ENCODE results near the gene IFNG. TPM values are rescaled to one million over a fixed set of nuclear protein-coding genes. Genes with fewer than 3 reads are reported as not detected.

The IFNG gene
- total and polyA plus RNA-seq, 2 donors (not counting 1 experiment from before 2014, with no cell fraction given), result not detected

DNA sequence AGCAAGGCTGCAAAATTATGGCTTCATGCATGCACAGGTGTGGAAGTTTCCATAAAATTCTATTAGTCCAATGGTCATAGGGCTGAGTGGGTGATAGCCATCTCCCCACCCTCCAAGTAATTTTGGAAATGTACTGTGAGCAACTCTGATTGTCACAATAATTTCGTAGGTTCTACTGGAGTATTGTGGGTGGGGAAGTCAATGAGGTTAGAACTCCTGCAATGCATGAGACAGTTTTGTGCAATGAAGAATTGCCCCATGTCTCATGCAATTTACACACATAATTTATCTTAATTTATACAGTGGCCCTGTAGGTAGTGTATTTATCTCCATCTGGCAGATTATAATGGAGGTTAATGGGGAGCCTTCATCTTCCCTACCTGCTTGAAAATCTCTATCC lies 20.5 kb downstream of the IFNG start:
- Histone ChIP-seq H3K9me3 (ENCODE audit: control insufficient read depth, insufficient read depth, low read depth, low read length) (no peaks in the 10 kb centered on the region), H4K20me1 (ENCODE audit: control insufficient read depth, extremely low read depth, insufficient read depth, low read length) (no peaks in the 10 kb centered on the region), H3K36me3 (ENCODE audit: control insufficient read depth, insufficient read depth, low read length) (no peaks in the 10 kb centered on the region), H2AFZ (ENCODE audit: low read length) (no peak overlapping the region), H3K4me1 (ENCODE audit: control insufficient read depth, extremely low read depth, insufficient read depth, low read length) (no peaks in the 10 kb centered on the region), H3K27ac (ENCODE audit: insufficient read depth, low read length) (no peak overlapping the region), H3K79me2 (ENCODE audit: control insufficient read depth, insufficient read depth, low read length) (no peaks in the 10 kb centered on the region), H3K4me2 (ENCODE audit: extremely low read depth, insufficient read depth, low read length) (no peak overlapping the region), H3K27me3 (ENCODE audit: control insufficient read depth, insufficient read depth, low read length) (no peaks in the 10 kb centered on the region), H3K9ac (ENCODE audit: insufficient read depth, low read length) (no peak overlapping the region), H3K4me3 (replicated peaks in 1 of 4; ENCODE audit: control extremely low read depth in 1 of 4, insufficient read depth in 1 of 4, low read depth in 3 of 4, low read length in 4 of 4) (no peak overlapping the region)
- no peak for DNase-seq (ENCODE audit: low read depth in 2 of 2)
- TF ChIP-seq, protein P1, sequence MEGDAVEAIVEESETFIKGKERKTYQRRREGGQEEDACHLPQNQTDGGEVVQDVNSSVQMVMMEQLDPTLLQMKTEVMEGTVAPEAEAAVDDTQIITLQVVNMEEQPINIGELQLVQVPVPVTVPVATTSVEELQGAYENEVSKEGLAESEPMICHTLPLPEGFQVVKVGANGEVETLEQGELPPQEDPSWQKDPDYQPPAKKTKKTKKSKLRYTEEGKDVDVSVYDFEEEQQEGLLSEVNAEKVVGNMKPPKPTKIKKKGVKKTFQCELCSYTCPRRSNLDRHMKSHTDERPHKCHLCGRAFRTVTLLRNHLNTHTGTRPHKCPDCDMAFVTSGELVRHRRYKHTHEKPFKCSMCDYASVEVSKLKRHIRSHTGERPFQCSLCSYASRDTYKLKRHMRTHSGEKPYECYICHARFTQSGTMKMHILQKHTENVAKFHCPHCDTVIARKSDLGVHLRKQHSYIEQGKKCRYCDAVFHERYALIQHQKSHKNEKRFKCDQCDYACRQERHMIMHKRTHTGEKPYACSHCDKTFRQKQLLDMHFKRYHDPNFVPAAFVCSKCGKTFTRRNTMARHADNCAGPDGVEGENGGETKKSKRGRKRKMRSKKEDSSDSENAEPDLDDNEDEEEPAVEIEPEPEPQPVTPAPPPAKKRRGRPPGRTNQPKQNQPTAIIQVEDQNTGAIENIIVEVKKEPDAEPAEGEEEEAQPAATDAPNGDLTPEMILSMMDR (conservative IDR thresholded peaks at IDR 0.05 in 1 of 2, IDR thresholded peaks at IDR 0.05 in 1 of 2; ENCODE audit: low read depth in 1 of 2, low read length in 2 of 2), result no peak
- TF ChIP-seq EZH2 (IDR thresholded peaks at IDR 0.05; ENCODE audit: low read length, missing control alignments), result no peak

DNA sequence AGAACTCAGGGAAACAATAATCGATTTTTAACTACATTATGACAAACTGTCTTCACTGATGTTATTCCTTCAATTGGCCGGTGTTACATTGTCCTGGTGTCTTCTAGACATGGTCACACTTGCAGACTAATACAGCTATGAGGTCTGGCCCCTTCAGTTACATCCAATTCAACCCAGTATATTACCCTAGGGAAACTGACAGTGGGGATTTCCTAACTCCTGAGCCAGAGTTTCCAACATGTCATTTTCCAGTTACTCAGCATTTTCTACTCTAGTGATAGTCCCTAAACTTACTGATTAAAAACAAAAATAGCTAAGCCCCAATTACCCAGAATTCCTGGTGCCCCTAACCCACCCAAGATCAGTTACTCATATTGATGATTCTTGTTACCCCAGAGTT lies 21.1 kb downstream of the IFNG start:
- Histone ChIP-seq H3K36me3 (ENCODE audit: control insufficient read depth, insufficient read depth, low read length) (no peaks in the 10 kb centered on the region), H3K4me3 (replicated peaks in 1 of 4; ENCODE audit: control extremely low read depth in 1 of 4, insufficient read depth in 1 of 4, low read depth in 3 of 4, low read length in 4 of 4) (no peak overlapping the region), H3K4me2 (ENCODE audit: extremely low read depth, insufficient read depth, low read length) (no peak overlapping the region), H3K9me3 (ENCODE audit: control insufficient read depth, insufficient read depth, low read depth, low read length) (no peaks in the 10 kb centered on the region), H3K9ac (ENCODE audit: insufficient read depth, low read length) (no peak overlapping the region), H3K27ac (ENCODE audit: insufficient read depth, low read length) (no peak overlapping the region), H2AFZ (ENCODE audit: low read length) (no peak overlapping the region), H3K27me3 (ENCODE audit: control insufficient read depth, insufficient read depth, low read length) (no peaks in the 10 kb centered on the region), H3K79me2 (ENCODE audit: control insufficient read depth, insufficient read depth, low read length) (no peaks in the 10 kb centered on the region), H3K4me1 (ENCODE audit: control insufficient read depth, extremely low read depth, insufficient read depth, low read length) (no peaks in the 10 kb centered on the region), H4K20me1 (ENCODE audit: control insufficient read depth, extremely low read depth, insufficient read depth, low read length) (no peaks in the 10 kb centered on the region)
- DNase-seq (ENCODE audit: low read depth in 2 of 2), result no peak
- TF ChIP-seq, protein P1 (conservative IDR thresholded peaks at IDR 0.05 in 1 of 2, IDR thresholded peaks at IDR 0.05 in 1 of 2; ENCODE audit: low read depth in 1 of 2, low read length in 2 of 2), result no peak
- no peak for TF ChIP-seq EZH2 (IDR thresholded peaks at IDR 0.05; ENCODE audit: low read length, missing control alignments)

DNA sequence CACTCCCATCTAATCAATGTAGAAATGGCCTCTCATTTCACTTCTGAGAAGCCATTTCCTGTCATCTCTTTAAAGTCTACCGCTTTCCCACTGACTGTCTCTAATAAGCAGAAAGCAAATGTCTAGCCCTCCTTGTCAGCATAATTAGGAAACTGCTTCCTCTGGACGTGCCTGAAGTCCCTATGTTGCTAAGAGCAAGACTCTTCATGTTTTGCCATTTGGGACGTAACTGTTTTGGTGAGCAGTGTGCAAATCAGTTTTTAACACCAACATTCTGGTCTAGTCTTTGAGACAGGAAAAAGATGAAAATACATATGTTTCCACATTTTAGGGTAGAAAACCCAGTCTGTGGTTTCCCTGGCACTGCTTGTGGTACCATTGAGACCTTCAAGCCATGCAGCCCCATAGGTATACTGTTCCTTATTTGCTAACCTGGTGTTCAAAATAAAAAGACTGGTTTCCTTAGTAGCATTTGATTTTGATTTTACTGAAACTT lies 22.2 kb downstream of the IFNG start:
- H3K27ac ChIP-seq (ENCODE audit: insufficient read depth, low read length), result no peak overlapping the region
- no peak overlapping the region for H2AFZ ChIP-seq (ENCODE audit: low read length)
- H3K27me3 ChIP-seq (ENCODE audit: control insufficient read depth, insufficient read depth, low read length), result no peaks in the 10 kb centered on the region
- H4K20me1 ChIP-seq (ENCODE audit: control insufficient read depth, extremely low read depth, insufficient read depth, low read length), result no peaks in the 10 kb centered on the region
- H3K79me2 ChIP-seq (ENCODE audit: control insufficient read depth, insufficient read depth, low read length), result no peaks in the 10 kb centered on the region
- no peaks in the 10 kb centered on the region for H3K4me1 ChIP-seq (ENCODE audit: control insufficient read depth, extremely low read depth, insufficient read depth, low read length)
- no peak overlapping the region for H3K4me3 ChIP-seq (replicated peaks in 1 of 4; ENCODE audit: control extremely low read depth in 1 of 4, insufficient read depth in 1 of 4, low read depth in 3 of 4, low read length in 4 of 4)
- no peak for DNase-seq (ENCODE audit: low read depth in 2 of 2)
- no peak overlapping the region for H3K4me2 ChIP-seq (ENCODE audit: extremely low read depth, insufficient read depth, low read length)
- no peaks in the 10 kb centered on the region for H3K36me3 ChIP-seq (ENCODE audit: control insufficient read depth, insufficient read depth, low read length)
- H3K9ac ChIP-seq (ENCODE audit: insufficient read depth, low read length), result no peak overlapping the region
- H3K9me3 ChIP-seq (ENCODE audit: control insufficient read depth, insufficient read depth, low read depth, low read length), result no peaks in the 10 kb centered on the region
- no peak for TF ChIP-seq EZH2 (IDR thresholded peaks at IDR 0.05; ENCODE audit: low read length, missing control alignments)
- TF ChIP-seq, protein P1 (conservative IDR thresholded peaks at IDR 0.05 in 1 of 2, IDR thresholded peaks at IDR 0.05 in 1 of 2; ENCODE audit: low read depth in 1 of 2, low read length in 2 of 2), result no peak
